GM08714 (cell line): ENCODE measurements around the gene KLHDC8B.
"Not testable (repeated sequence)": the region's sequence is repeated elsewhere in the genome, so short reads cannot be mapped to it uniquely, and the experiment has no call there.

Experiments used
- H3K4me3 ChIP-seq: fragments of 200-500 bp; sonication (Bioruptor generic); 2 replicates; pipeline ENCODE4 v1.5.1; 2014; ENCODE audit warnings: mild to moderate bottlenecking, low read length, inconsistent platforms
- ZNF274 ChIP-seq: IDR thresholded peaks from 2 replicates; pipeline ENCODE4 v1.6.1; 2012; ENCODE audit warnings: mild to moderate bottlenecking, low read depth, low read length

Gene KLHDC8B

GRCh38 chr3:49198161-49198560 is 26.8 kb downstream of the KLHDC8B start:
- no peak for TF ChIP-seq ZNF274
- no peak overlapping the region for H3K4me3 ChIP-seq

GRCh38 chr3:49198611-49199230 is 27.3 kb downstream of the KLHDC8B start:
- TF ChIP-seq ZNF274 = no peak
- no peak overlapping the region for H3K4me3 ChIP-seq

GRCh38 chr3:49199239-49199899 is 28.0 kb downstream of the KLHDC8B start:
- no peak overlapping the region for H3K4me3 ChIP-seq
- TF ChIP-seq ZNF274 = no peak

GRCh38 chr3:49199900-49200281 is 28.5 kb downstream of the KLHDC8B start:
- H3K4me3 ChIP-seq = no peak overlapping the region
- no peak for TF ChIP-seq ZNF274

- TF ChIP-seq ZNF274 = no peak
- no peak overlapping the region for H3K4me3 ChIP-seq
These were observed 42.1 kb downstream of the KLHDC8B start for GRCh38 chr3:49213541-49213943.

GRCh38 chr3:49213998-49214397 is 42.6 kb downstream of the KLHDC8B start:
- TF ChIP-seq ZNF274 = no peak

GRCh38 chr3:49216687-49217086 is 45.3 kb downstream of the KLHDC8B start:
- not testable (repeated sequence) for H3K4me3 ChIP-seq

More at GRCh38 chr3:49213998-49214397, 42.6 kb downstream of the KLHDC8B start:
- no peak overlapping the region for H3K4me3 ChIP-seq

- not testable (repeated sequence) for H3K4me3 ChIP-seq
These were observed 45.7 kb downstream of the KLHDC8B start for GRCh38 chr3:49217108-49217507.

GRCh38 chr3:49217688-49218470 is 46.5 kb downstream of the KLHDC8B start:
- no peak for TF ChIP-seq ZNF274
- H3K4me3 ChIP-seq = no peak overlapping the region

- H3K4me3 ChIP-seq = not testable (repeated sequence)
These were observed 47.1 kb downstream of the KLHDC8B start for GRCh38 chr3:49218471-49218989.

GRCh38 chr3:49219132-49219531 is 47.7 kb downstream of the KLHDC8B start:
- no peak overlapping the region for H3K4me3 ChIP-seq
- TF ChIP-seq ZNF274 = no peak

GRCh38 chr3:49220985-49221563 is 49.7 kb downstream of the KLHDC8B start:
- not testable (repeated sequence) for H3K4me3 ChIP-seq

- H3K4me3 ChIP-seq = no peak overlapping the region
- no peak for TF ChIP-seq ZNF274
These were observed 50.6 kb downstream of the KLHDC8B start for GRCh38 chr3:49222002-49222401.
